ENCODE measurements around the gene STAM2.
"Not testable (repeated sequence)": the region's sequence is repeated elsewhere in the genome, so short reads cannot be mapped to it uniquely, and the experiment has no call there.

STAM2 gene

GRCh38 chr2:152106464-152106863 lies 69.1 kb downstream of the STAM2 start:
- no peak for DNase-seq (ENCODE audit: low read depth in 2 of 2)

GRCh38 chr2:152103271-152103670 lies 72.3 kb downstream of the STAM2 start:
- no peak for DNase-seq (ENCODE audit: low read depth in 2 of 2)

- DNase-seq (ENCODE audit: low read depth in 2 of 2): no peak
Observed at GRCh38 chr2:152100961-152101360, 74.6 kb downstream of the STAM2 start.

- DNase-seq (ENCODE audit: low read depth in 2 of 2): no peak
Observed at GRCh38 chr2:152099367-152100050, 76.1 kb downstream of the STAM2 start.

GRCh38 chr2:152098496-152099366 lies 76.8 kb downstream of the STAM2 start, which contains the start of gene CACNB4:
Gene CACNB4, minus strand, starts transcription at chr2:152099044.
- no peak for DNase-seq (ENCODE audit: low read depth in 2 of 2)

GRCh38 chr2:152097801-152098495 lies 77.6 kb downstream of the STAM2 start:
- no peak for DNase-seq (ENCODE audit: low read depth in 2 of 2)

GRCh38 chr2:152097290-152097800 lies 78.2 kb downstream of the STAM2 start:
- no peak for DNase-seq (ENCODE audit: low read depth in 2 of 2)

- no peak for DNase-seq (ENCODE audit: low read depth in 2 of 2)
Observed at GRCh38 chr2:152095146-152095545, 80.4 kb downstream of the STAM2 start.

GRCh38 chr2:152094014-152094413 lies 81.5 kb downstream of the STAM2 start:
- DNase-seq (ENCODE audit: low read depth in 2 of 2): no peak

GRCh38 chr2:152093464-152093863 lies 82.1 kb downstream of the STAM2 start:
- DNase-seq (ENCODE audit: low read depth in 2 of 2): no peak

- DNase-seq (ENCODE audit: low read depth in 2 of 2): no peak
Observed at GRCh38 chr2:152092095-152092494, 83.5 kb downstream of the STAM2 start.

GRCh38 chr2:152090726-152091125 lies 84.8 kb downstream of the STAM2 start:
- not testable (repeated sequence) for DNase-seq (ENCODE audit: low read depth in 2 of 2)

- no peak for DNase-seq (ENCODE audit: low read depth in 2 of 2)
Observed at GRCh38 chr2:152089238-152089637, 86.3 kb downstream of the STAM2 start.

- no peak for DNase-seq (ENCODE audit: low read depth in 2 of 2)
Observed at GRCh38 chr2:152088006-152088405, 87.6 kb downstream of the STAM2 start.

- DNase-seq (ENCODE audit: low read depth in 2 of 2): no peak
Observed at GRCh38 chr2:152086231-152086630, 89.3 kb downstream of the STAM2 start.

- DNase-seq (ENCODE audit: low read depth in 2 of 2): no peak
Observed at GRCh38 chr2:152084076-152084475, 91.5 kb downstream of the STAM2 start.

GRCh38 chr2:152083202-152083875 lies 92.2 kb downstream of the STAM2 start:
- DNase-seq (ENCODE audit: low read depth in 2 of 2): no peak

- no peak for DNase-seq (ENCODE audit: low read depth in 2 of 2)
Observed at GRCh38 chr2:152078662-152079061, 96.9 kb downstream of the STAM2 start.

- no peak for DNase-seq (ENCODE audit: low read depth in 2 of 2)
Observed at GRCh38 chr2:152078023-152078422, 97.5 kb downstream of the STAM2 start.

GRCh38 chr2:152075461-152076050 lies 100.0 kb downstream of the STAM2 start:
- no peak for DNase-seq (ENCODE audit: low read depth in 2 of 2)

GRCh38 chr2:152072011-152072410 lies 103.6 kb downstream of the STAM2 start:
- no peak for DNase-seq (ENCODE audit: low read depth in 2 of 2)

Measured in stimulated activated CD8-positive, alpha-beta memory T cell treated with anti-CD3 and anti-CD28 coated beads, Interleukin-15, amount 100 ng/mL, for 4 hours (primary cell).